CD4-positive, alpha-beta T cell treated with Interferon gamma for 1 hour (primary cell): Measurements from ENCODE around the gene MYOF.
"Not testable (repeated sequence)": the region's sequence is repeated elsewhere in the genome, so short reads cannot be mapped to it uniquely, and the experiment has no call there.

ENCODE experiments used
- DNase-seq: peaks from one replicate; pipeline ENCODE4 v3.0.0-alpha.2; 2020

MYOF gene

DNA sequence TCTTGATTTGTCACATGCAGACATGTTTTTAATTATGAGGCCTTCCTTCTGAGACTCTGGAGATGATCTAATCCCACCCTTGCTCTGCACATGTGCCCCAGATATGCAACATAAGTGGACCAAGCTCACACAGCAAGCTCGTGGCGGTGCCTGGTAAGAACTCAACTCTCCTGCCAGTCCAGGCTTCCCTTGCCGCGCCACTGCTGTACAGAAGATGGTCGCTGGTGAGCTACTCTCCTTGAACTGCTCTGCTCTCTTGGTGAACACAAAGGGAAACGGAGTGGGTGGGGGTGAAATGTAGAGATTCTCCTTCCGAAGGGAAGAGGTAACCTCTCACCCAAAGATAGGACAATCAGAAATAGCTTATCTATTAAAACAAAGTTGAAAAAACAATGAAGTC, 25.7 kb downstream of the MYOF start:
- DNase-seq, result no peak

DNA sequence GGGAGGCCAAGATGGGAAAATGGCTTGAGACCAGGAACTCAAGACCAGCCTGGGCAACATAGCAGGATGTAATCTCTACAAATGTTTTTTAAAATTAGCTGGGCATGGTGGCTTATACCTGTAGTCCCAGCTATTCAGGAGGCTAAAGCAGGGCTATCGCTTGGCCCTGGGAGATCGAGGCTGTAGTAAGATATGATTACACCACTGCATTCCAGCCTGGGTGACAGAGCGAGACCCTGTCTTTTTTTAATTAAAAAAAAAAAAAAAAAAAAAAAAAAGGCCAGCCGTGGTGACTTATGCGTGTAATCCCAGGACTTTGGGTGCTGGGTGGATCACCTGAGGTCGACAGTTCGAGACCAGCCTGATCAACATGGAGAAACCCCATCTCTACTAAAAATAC, 27.4 kb downstream of the MYOF start:
- no peak for DNase-seq

DNA sequence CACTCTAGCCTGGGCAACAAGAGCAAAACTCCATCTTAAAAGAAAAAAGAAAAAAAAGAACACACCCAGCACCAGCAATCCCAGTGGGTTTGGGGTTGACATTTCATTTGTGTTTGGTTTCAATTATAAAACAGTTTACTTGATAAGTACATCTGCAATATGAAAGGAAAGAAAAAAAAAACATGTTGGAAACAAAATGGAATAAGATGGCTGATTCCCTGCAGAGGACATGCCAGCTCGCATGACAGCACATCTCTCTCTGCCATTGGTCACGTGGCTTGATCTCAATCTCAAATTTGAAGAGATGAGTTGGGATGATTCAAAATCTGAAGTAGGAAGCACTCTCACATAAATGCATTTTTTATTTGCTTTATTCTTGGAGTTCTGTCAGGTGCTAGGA, 28.0 kb downstream of the MYOF start:
- DNase-seq, result no peak

DNA sequence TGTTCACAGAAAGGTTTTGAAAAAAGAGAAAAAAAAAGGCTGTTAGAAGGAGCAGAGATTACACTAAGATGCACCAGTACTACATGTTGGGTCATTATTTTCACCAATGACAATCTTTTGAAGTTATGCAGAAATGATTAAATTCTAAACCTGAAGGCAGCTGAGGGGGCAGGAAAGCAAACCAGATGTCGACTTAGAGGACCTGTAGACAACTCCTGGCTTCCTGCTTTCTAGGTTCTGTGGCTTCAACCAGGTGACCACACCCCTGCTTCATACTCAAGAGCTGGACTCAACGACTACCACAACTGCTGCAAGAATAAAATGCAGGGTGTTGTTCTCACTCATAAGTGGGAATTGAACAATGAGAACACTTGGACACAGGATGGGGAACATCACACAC, 30.0 kb downstream of the MYOF start:
- no peak for DNase-seq

DNA sequence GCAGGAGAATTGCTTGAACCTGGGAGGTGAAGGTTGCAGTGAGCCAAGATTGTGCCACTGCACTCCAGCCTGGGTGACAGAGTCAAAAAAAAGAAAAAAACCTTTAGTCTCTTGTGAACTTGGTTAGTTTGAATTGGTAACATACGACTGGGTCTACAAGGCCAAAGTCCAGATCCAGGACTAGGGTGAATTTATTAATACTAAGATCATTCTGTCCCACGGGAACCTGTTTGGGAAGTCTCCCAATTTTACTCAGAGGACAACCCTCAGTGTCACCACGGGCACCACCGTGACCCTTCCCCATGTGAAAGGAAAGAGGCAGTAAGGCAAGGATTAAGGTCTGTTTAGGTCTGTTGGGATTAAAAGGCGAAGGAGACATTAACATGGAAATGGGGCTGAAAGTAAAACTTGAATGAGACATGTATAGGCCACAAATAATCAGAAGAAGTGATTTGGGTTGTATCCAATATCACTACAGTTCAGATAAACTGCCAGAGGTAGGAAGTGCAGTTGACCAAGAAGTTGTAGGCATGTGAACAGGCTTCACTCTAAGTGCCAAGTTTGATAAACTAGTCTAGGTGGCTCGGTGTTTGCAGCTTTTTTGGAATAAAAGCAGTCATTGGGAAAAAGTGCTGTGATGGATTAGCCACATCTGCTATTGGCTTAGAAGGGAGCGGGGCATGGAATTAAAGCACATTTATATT, 30.7 kb downstream of the MYOF start:
- no peak for DNase-seq

DNA sequence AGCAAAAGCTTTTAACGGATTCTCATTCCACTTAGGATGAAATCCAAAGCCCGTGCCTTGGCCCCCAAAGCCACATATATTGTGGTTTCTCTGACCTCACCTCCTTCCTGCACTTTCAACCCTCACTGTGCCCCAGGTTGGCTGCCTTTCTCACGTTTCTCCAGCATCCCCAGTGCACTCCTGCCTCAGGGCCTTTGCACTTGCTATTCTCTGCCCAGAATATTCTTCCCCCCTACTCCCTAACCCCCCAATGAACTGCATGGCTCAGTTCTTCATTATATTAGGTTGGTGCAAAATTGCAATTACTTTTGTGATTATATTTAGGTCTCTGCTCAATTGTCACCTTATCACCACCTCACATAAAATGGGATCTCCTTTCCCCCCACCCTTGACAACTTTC, 34.2 kb downstream of the MYOF start:
- DNase-seq, result no peak

DNA sequence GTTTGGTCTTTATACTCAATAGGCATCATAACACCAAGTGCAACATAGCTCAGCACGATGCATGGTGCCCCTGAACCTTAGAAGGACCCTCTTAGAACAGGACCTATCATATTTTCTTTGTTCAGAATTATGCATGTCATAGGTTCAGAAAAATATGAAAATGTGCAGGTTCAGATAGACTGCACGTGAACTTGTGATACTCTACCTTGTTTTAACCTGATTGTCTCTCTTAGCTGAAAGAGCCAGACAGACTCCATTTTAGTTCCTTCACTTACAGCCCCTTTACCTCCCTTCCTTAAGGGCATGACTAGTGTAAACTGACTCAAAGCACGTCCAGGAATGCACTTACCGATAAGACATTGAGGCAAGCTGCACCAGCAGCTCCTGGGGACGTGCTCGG, 35.1 kb downstream of the MYOF start:
- DNase-seq, result no peak

DNA sequence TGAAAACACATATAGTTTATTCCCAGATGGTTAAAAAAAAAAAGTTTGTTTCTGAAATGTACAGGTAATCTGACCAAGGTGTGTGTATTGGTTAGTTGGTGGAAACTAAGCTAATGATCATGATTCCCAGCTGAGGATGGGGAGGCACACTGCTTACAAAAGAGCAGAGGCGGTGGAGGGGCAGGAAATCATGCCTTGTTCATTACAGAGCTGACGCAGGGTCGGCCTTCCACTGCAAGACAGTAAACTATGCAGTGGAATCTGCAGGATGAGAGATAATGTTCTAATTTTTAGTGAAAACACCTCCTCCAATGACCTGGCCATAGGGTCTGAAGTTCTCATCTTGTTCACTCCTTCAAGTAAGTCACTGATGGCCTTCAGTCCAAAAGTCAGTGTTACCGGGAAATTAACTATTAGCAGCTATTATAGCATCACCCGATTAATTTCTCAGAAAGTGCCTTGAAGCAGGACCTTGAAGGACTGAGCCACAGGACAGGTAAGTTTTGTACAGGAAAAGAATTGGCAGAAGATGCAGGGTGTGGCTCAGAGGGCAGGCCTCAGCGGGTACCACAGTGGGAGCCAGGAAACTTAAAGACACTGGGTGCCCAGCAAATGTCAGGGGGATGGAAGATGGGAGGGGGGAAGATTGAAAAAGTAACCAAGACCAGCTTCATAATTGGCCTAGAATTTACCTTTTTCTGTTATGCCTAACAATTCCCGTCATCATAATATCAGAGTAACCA, 36.0 kb downstream of the MYOF start:
- DNase-seq, result no peak

DNA sequence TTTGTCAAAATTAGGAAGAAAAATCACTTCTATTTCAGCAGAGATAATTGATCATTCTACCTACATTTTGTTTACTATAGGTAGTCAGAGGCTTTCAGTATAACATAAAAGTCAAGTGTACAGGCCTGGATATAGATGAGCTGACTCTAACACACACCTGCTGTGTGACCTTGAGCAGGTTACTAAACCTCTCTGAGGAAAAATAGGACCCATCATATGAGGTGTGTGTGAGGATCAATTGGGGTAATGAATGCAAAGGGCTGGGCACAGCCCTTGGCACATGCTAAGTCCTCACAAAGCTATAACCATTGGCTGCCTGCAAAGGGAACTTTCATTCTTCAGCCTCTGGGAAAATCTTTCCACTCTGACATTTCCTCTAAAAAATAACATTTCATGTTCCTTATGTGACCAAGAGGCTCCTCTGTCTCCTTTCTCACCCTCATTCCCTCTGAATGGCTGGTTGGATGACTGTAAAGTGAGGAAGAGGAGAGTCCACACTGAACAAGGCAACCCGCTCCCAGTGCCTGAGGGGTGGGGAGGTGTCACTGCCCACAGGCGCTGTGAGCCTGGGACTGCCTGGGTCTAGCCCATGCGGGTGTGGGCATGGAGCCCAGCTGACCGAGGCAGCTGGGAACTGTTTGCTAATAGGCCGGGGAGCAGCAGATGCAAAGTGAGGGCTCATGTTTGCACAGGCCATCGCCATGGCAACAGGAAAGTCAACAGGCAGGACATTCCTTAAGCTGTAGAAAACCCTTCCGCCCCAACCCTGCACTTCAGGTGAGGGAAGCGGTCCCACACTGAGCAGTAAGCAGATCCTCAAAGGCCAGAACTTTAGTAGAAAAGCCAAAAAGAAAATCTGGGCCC, 36.8 kb downstream of the MYOF start:
- no peak for DNase-seq

DNA sequence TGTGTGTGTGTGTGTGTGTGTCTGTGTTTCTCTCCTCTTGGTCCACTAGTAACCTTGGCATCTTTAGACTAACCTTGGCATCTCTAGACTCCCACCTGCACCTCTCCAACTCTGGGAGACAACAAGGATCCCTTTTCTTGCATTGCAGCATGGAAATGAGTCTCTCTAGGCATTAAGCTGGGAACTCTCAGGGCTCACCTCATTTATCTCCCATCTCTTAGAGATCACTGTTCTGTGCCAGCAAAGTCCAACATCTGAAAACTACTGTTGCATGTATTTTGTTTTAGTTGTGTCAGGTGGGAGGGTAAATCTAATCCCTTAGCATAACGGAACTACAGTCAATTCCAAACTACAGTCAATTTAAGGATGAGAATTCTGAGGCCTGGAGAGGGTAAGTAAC, 38.7 kb downstream of the MYOF start:
- no peak for DNase-seq

DNA sequence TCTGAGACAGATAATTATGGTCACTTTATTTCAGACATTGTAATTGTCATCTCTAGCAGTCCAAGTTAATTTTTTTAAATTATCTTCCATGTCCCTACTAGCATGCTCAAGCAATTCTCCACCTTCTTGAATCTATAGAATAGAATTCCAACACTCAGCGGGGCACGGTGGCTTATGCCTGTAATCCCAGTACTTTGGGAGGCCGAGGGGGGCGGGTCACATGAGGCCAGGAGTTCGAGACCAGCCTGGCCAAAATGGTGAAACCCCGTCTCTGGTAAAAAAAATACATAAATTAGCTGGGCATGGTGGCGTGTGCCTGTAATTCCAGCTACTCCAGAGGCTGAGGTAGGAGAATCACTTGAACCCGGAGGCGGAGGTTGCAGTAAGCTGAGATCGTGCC, 39.4 kb downstream of the MYOF start:
- DNase-seq, result not testable (repeated sequence)

DNA sequence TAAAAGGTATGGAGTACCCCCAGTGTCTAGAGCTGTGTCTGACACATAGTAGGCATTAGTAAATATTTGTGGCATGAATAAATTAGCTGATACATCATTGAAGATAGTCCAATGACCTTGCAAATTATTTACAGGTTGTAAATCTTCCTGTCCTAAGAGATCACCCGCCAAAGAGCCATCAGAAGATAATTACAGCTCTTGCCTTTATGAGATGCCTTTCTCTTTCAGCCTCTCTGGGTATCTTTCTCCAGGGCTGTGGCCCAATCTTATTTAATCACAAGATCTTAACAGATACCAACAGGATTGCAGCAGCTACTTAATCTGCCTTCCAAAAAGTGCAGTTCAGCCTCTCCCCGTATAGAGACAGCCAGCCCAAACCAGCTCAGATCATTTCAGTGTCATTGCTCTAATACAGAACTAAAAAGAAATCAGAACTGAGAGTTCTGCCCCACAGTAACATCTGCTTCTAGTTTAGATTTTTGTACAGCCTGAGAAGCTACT, 41.5 kb downstream of the MYOF start:
- DNase-seq, result no peak

DNA sequence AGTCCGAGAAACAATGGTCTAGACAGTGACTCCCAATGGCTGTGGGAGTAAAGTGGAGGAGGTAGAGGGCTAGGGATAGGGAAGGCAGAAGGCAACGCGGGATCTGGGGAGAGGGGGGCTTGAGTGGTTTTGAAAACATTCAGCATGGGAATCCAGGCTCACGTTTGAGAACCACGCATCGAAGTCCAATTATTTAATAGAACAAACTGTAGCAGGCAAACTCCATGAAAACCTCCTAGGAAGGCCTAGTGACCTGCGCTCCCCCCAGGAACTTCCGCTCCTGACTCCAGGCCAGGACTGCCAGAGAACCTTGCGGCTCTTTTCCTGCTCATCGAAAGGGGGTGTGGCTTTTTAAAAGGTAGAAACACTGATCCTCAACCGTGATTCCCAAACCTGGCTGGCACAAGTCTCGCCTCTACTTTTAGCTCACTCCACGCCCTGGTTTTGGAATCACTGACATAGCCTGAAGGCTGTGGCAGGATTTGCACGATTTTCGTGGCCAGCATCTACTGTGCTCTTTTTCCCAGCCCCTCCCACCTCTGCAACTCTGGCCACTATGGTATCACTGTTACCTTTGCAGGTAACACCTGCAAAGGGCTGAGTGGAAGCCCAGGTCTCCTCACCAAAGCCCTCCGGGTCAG, 43.4 kb downstream of the MYOF start:
- no peak for DNase-seq

DNA sequence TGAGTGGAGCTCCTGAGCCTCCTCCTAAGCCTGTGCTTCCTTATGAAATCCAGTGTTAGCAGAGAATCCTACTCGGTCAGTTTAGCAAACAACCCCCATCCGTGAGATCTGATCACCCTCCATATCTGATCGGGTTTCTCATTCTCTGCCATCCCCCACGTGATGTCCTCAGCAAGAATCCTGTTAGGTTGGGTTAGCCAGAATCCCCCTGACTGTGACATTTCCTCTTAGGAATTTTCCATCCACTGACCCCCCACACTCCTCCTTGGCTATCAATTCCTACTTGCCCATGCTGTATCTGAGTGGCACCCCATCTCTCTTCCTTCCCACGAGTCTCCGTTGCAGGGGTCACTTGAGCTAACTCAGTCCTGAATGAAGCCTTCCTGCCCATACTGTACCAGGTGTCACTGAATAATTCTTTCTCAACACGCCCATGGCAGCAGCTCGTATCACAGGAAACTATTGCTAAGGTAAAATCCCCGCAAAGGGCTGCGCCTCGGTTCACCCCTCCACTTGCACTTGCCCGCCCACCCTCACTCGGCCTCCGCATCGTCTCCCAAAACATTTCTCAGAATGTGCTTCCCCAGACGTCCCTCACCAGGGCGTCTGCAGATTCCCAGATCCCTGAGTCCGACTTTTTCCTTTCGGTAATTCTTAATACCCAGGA, 44.1 kb downstream of the MYOF start:
- no peak for DNase-seq

DNA sequence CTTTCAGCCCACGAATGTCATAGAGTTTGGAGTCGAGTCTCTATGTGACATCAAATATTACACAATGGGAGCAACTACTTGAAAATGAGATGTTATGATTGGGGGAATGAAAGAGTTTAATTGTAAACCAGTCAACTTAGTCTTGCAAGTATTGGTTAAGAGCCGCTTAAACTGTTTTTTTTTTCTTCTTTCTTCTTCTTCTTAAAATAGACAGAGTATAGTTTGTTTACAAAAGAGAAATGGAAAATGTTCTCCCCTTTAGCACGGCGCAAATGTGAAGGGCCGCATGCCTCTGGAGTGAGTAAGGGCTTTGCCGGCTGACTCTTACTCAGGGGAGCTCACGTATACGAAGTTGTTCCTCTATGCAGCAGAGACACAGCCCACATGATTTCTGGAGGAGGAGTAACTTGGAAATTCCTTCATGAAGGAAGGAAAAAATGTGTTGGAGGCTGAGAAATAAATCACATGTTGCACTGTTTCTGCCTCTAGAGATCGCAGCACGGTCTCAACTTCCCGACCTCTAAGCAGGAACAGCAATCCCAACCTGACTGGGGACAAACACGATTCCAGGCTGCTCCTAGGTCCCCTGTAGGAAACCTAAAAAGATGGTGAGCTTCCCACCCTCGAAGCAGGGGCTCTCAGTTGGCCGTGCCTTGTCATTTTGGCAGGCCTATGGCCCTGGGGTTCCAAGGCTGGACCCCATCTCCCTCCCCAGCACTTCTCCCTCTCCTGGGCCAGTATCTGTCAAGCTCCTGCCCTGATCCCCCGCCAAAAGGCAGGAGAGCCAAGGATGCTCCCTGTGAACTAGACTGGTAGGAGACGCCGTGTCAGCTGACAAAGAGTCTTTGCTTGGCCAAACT, 44.8 kb downstream of the MYOF start:
- DNase-seq, result peak; percentile 52

DNA sequence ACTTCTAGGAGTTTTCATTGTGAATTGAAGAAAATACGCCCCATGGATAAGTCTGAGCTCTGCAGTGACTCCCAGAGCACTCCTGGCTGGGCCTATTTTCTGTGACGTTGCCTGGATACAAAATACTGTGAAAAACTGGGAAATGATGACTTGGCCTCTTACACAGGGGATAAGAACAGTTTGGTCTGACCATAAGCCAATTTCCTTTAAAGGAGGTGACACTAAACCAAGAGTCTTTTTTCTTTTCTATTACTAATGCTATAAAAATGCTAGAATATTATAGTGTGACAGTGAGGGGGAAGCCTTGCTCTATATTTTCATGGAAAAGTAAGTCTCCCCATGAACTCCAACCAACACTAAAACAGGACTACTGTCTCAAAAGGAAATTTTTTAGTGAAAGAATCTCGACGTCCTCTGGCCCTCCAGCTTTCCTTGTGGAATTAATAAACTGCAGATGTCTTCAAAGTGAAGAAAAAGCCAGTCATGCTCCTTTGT, 45.5 kb downstream of the MYOF start:
- DNase-seq, result peak; percentile 10

DNA sequence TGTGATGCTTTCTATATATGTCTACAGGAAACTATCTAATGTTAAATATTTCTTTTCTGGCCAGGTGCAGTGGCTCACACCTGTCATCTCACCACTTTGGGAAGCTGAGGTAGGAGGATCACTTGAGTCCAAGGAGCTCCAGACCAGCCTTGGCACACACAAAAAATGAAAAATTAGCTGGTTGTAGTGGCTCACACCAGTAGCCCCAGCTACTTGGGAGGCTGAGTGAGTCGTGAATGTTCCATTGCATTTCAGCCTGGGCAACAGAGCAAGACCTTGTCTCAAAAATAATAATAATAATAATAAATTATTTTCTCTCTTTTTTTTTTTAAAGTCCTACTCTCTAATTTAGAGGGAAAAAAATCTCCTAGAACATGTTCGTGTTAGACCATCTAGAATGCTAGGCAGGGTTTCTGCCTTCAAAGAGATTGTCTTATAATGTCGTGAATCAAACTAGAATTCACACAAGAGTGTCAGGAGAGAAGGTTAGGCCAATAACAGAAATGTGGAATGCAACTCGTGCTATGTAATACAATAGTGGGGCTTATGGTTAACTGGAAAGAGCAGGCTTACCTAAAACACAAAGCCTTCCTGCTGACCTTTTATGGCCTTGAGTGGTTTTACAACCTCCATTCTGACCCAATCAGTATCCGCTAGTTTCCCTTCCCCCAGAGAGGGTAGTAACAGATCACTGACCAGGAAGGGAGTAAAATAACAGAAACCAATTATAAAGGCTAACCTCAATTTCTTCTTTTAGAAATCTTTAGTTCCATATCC, 46.3 kb downstream of the MYOF start:
- no peak for DNase-seq

DNA sequence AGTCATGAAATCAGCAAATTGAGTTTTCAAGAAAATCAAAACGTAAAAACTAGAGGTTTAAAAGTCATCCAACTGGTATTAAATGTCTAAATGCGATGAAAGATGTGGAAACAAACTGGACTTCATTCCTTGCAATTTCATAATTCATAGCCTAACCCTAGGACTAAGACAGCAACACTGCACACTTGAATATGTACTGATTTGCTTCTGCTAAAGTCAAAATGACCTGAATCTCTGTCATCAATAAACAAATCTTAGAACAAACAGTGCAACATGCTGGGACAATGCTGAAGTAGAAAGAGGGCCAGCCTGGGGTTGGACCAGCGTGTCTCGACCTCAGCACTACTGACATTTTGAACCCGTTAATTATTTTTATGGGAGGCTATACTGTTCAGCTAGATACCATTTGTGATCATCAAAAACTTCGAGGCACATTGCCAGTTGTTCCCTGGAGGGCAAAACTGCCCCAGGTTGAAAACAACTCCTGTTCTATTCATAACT, 47.1 kb downstream of the MYOF start:
- no peak for DNase-seq

DNA sequence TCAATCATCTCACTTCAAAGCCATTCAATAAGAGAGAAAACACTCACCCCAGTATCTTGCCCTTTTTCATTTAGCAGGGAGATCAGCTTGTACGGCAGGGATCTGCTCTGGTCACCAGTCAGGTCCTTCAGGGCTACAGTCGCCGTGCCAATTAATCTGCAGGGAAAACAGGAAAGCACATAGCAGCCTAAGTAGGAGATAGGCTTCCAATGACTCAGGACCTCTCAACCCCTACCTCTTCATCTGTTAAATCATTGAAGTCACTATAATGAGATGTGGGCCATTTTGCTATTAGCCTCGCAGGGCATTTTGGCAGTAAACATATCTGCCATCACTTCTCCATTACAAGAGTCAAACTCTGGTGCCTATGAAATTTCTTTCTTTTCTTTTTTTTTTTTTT, 50.8 kb downstream of the MYOF start:
- DNase-seq, result no peak

DNA sequence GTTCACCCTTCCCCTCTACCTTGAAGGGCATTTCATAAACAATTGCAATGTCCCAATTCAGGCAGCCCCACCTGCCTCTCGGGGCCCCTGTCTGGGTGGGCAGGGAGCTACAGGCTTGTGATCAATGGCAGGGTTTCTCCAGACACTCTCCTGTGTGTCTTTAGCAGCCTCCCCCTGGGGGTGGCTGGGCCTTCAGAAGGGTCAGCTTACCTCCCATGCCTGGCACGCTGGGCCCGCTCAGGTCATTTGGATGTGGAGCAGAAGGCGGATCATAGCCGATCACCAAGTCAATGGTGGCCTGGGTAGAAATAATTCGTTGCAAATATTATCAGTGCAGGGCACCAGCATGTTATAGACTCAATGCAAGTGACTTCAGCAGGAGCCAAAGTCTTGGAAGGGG, 56.3 kb downstream of the MYOF start:
- no peak for DNase-seq
